ENCODE results near the gene CD300E.
"Not testable (repeated sequence)": the region's sequence is repeated elsewhere in the genome, so short reads cannot be mapped to it uniquely, and the experiment has no call there.

CD300E gene

DNA sequence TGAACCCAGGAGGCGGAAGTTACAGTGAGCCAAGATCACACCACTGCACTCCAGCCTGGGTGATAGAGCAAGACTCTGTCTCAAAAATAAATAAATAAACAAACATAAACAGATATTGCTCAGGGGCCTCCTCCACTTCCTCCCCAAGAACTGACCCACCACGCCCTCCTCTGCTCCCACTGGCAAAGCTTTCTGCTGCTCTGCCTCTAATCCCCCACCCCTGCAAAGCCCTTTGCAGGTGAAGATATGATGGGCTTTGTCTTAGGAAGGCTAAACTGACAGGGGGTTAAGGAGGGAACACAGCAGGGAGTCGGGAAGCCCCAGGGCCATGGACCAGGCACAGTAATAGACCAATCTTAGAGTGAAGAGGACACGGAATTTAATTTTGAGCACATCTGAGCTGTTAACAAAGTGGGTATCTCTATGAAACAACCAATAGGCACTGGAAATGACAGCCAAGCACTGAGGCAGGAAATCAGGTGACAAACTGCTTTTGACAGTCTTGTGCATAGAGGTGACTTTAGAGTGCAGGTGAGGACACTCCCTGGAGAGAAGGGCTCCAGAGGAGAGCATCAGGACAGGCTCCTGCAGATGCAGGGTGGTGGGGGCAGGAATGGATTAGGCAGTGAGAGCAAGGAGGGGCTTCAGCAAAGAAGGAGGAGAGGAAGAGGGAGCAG, 25.1 kb downstream of the CD300E start:
- DNase-seq (ENCODE audit: low spot score) = no peak

DNA sequence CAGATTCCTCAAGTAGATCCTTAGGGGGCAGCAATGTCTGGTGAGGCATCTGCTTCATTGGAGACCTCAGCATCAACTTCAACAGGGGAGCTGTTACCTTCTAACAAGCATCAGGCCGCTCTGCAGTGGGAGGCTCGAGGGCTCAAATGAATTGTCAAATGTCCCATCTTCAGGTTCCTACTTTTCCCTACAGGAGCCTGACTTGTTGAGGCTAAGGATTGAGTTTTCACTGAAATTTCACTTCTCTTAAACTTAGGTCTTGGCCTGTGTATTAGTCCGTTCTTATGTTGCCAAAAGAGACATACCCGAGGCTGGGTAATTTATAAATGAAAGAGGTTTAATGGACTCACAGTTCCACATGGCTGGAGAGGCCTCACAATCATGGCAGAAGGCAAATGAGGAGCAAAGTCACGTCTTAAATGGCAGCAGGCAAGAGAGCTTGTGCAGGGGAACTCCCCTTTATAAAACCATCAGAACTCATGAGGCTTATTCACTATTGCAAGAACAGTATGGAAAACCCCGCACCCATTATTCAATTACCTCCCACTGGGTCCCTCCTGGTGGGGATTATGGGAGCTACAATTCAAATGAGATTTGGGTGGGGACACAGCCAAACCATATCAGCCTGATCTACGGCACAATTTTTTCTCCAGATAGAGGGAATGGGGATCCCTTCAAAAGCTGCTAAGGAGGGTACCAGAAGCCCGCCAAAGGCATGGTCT, 26.3 kb downstream of the CD300E start:
- no peak for DNase-seq (ENCODE audit: low spot score)

DNA sequence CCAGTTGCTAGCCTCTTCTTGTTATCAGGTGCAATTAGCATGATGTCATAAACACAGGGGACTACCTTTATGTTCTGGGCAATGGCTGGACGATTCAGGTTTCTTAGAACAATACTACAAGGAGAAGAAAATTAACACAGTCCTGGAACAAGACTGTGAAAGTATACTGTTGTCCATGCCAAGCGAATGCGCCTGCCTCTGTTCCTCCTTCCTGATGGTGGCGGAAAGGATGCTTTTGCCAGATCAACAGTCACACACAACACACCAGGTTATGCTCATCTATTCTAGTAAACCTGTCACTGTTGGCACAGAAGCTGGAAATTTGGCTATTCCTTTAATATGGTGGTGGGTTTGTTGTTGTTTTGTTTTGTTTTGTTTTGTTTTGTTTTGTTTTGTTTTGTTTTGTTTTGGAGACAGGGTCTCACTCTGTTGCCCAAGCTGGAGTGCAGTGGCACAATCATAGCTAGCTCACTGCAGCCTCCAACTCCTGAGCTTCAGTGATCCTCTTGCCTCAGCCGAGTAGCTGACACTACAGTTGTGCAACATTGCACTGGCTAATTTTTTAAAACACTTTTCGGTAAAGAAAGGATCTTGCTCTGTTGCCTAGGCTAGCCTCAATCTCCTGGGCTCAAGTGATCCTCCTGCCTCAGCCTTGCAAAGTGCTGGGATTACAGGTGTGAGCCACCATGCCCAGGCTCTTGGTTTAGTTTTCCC, 28.3 kb downstream of the CD300E start:
- DNase-seq (ENCODE audit: low spot score) = no peak

- no peak for DNase-seq (ENCODE audit: low spot score)
Measured at GRCh38 chr17:74592087-74592990, 31.2 kb downstream of the CD300E start, which contains the start of gene CD300LD. CD300LD (minus strand) TSS chr17:74592283; CDS start chr17:74592202, 81 bp downstream.

GRCh38 chr17:74591503-74591902, 32.0 kb downstream of the CD300E start:
- no peak for DNase-seq (ENCODE audit: low spot score)

GRCh38 chr17:74585711-74586110, 37.8 kb downstream of the CD300E start:
- no peak for DNase-seq (ENCODE audit: low spot score)

DNA sequence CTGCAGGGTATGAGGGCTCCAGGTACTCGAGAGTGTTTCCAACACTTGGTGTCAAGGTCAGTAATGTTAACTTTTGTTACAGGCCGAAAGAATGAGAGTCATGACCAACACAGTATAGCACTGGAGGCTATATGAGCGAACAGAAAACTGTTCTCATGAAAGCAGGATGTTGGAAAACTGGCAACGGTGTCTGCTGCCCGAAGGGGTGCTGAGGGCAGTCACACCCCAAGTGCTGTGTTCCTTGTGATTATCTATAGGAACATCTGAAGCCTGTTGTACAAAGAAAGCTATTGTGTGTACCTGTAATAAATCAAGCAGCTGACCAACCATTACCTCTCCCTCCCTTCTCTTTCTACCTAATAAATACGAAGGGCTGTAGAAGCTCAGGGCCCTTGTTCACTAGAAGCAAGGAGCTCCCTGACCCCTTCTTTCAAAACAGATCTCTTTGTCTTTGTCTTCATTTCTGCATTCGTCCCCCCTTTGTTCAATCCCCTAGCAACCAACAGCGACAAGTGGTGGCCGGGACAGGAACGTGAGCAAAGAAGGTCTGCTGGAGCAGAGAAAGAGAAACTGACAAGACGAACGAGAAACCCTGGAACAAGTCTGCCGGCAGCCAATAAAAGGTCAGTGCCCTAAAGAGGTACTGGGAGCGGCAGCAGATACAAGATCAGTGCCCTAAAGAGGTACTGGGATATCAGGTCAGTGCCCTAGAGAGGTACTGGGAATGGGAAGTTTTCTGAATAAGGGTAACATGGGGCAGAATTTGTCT, 39.1 kb downstream of the CD300E start:
- no peak for DNase-seq (ENCODE audit: low spot score)

DNA sequence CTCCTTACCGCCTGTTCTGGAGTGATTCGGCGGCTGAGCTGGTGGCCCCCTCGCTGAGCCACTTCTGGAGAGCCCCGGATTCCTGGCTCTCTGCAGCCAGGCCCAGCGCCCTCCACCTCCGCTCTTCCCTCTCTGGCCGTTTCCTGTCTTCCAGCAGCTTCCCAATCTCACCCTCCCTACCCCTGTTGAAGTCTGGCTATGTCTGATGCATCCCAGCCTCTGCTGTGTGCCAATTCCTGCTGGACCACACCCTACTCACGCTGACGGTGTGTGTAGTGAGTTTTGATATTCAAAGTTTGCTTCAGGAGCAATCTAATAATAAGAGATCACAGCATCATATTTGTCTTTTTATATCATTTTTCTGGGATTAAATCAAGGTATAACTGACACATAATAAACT, 40.9 kb downstream of the CD300E start:
- no peak for DNase-seq (ENCODE audit: low spot score)

GRCh38 chr17:74579900-74580299, 43.6 kb downstream of the CD300E start:
- DNase-seq (ENCODE audit: low spot score) = no peak

DNA sequence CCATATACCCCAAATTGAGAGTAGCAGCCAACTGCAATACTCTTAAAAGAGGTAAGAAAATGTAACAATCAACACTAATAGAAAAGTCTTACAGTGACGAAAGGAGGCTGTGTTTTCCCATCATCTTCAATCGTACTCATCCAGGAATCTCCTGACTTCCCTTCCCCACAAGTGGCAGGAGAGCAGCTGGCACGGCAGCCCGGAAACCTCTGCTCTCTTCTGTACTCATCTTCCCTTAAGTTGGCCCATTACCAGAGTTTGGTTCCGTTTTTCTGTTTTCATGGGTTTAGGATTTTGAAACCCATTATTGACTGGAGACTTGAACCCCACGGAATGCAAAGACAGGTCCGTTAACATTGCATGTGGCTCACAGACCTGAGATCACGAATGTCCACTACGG, 44.6 kb downstream of the CD300E start:
- DNase-seq (ENCODE audit: low spot score) = no peak

DNA sequence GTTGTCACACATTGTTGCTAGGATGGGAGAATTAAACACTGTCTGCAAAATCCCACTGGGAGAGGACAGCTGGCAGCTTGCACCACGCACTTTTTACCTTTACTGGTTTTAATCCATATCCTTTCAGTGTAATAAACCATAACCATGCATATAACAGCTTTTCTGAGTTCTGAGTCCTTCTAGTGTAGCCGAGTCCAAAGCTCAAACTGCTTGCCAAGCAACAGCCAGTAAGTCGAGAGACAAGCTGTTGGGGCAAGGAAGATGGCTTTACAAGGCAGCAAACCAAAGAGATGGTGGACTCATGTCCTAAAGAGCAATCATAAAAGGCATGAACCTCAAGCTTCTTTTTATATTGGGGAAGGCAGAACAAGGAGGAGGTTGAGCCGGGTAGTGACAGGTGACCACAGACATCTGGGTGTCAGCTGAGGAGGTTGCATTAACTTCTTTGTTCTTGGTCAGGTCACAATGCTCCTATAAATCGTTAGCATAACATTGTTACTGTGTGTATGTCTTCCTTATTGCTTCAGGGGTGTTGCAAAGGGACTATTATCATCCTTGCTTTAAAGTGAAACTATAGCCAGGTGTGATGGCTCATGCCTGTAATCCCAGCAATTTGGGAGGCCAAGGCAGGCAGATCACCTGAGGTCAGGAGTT, 48.9 kb downstream of the CD300E start:
- no peak for DNase-seq (ENCODE audit: low spot score)

DNA sequence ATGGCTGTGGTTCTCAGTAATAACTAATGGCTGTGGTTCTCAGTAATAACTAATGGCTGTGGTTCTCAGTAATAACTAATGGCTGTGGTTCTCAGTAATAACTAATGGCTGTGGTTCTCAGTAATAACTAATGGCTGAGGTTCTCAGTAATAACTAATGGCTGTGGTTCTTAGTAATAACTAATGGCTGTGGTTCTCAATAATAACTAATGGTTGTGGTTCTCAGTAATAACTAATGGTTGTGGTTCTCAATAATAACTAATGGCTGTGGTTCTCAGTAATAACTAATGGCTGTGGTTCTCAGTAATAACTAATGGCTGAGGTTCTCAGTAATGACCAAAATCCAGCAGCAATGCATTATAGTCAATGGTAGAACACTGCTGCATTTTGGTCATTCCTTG, 49.9 kb downstream of the CD300E start:
- not testable (repeated sequence) for DNase-seq (ENCODE audit: low spot score)

- no peak for DNase-seq (ENCODE audit: low spot score)
Measured at GRCh38 chr17:74573169-74573568, 50.4 kb downstream of the CD300E start.

DNA sequence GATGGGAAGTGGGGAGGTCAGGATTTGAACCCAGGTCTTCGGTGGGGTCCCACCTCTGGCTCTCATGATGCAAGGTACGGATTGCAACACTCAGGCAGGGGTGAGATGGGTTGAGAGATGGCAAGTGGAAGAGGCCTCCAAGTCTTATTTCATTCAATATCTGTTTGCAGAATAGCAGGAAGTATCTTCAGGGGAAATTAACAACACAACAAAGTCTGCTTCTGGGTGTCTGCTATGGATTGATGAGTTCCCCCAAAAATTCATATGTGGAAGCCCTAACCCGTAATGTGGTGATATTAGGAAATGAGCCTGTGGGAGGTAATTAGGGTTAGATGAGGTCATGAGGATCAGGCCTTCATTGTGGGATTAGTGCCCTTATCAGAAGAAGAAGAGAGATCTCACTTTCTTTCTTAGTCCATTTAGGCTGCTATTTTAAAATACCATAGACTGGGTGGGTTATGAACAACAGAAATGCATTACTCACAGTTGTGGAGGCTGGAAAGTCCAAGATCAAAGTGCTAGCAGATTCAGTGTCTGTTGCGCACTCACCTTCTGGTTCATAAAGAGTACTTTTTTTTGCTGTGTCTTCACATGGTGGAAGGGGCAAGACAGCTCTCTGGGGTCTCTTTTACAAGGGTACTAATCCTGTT, 51.8 kb downstream of the CD300E start:
- no peak for DNase-seq (ENCODE audit: low spot score)

GRCh38 chr17:74569020-74570003, 54.2 kb downstream of the CD300E start:
- no peak for DNase-seq (ENCODE audit: low spot score)

DNA sequence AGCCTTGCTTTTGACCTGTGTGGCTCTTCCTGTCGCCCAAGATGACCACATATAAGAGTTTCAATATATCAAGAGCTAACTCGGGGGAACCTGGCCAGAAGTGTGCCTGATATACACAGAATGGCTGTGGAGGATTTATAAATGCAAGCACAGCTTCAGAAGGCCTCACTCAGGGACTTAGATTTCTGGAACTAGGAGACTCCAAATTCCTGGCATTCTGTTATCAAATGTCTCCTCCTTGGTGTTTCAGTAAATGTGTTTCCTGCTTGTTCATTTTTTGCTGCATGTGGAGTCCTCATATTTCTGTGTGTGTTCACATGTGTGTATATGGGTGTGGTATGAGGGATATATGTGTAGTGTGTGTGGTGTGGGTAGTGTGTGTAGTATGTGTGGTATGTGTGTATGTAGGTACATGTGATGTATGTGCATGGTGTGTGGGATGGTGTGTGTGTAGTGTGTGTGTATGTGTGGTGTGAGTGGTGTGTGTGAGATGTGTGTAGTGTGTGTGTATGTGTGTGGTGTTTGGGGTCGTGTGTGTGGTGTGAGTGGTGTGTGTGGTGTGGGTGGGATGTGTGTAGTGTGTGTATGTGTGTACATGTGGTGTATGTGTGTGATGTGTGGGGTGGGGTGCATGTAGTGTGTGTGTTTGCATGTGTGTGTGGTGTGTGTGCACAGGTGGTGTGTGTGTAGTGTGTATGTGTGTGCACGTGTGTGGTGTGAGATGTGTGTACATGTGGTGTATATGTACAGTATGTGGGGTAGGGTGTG, 55.2 kb downstream of the CD300E start:
- no peak for DNase-seq (ENCODE audit: low spot score)

GRCh38 chr17:74567397-74567796, 56.1 kb downstream of the CD300E start, which contains the start of gene CD300H:
CD300H (minus strand) TSS chr17:74567509.
- no peak for DNase-seq (ENCODE audit: low spot score)

DNA sequence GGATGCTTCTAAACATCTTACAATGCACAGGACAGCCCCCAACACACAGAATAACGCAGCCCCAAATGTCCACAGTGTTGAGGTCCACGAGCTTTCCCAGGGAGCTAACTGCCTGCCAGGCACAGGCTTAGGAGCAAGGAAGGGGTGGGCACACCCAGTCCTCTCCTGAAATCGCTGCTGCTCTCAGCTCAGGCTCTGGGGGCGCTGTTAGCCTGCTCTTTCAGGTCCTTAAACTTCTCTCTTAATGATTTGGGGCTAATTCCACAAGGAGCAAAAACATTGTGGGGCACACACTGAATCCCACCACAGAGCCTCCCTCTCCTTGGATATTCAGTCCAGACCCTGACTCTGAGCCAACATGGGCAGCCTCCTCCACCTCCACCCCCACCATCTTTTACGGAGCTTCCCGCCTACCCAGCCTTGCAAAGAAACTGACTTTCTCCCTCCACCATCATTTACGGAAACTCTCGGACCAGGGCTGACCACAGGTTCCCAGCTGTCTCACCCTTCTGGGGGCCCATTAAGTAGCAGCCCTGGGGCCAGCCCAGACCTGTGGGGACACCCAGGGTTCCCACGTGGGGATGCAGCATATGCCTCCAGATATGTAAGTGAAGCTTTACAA, 57.3 kb downstream of the CD300E start:
- DNase-seq (ENCODE audit: low spot score) = peak; percentile 84
